Naive thymus-derived CD8-positive, alpha-beta T cell (primary cell): ENCODE results near the gene HOXA6. TPM values are rescaled to one million over a fixed set of nuclear protein-coding genes. Genes with fewer than 3 reads are reported as not detected.

Experiments
- ATAC-seq, 2 donors: fragments of 150-1000 bp; cut with Tn5 transposase in 1 of 2; sonication (Bioruptor Pico), chemical (Tn5 transposase) in 1 of 2; 1 replicate in 1 of 2; 2 replicates in 1 of 2; pipeline ENCODE4 v1.10.0; 2021; ENCODE audit warnings: mild to moderate bottlenecking in 2 of 2, moderate library complexity in 2 of 2
- POLR2A ChIA-PET: fragments of 350-600 bp; sonication (Branson Sonifier 250); formaldehyde crosslinking; loops from one replicate; lab custom pipeline; 2021; ENCODE audit warnings: antibody characterized with exemption; lab: Charles Lee
- DNase-seq, 10 donors: peaks; one replicate each; pipeline versions ENCODE4 v3.0.0 to v3.0.0-alpha.2; 2020 to 2022
- H3K27ac Mint-ChIP-seq, 10 donors: one replicate each; pipeline ENCODE4 v1.8.0; 2020 to 2022; ENCODE audit warnings: mild to moderate bottlenecking in 10 of 10, mixed read lengths in 10 of 10, moderate library complexity in 4 of 10, inconsistent platforms in 1 of 10
- H3K27me3 Mint-ChIP-seq, 5 donors: one replicate each; pipeline ENCODE4 v1.8.0; 2021 to 2022; ENCODE audit warnings: mixed read lengths in 5 of 5
- H3K36me3 Mint-ChIP-seq, 3 donors: one replicate each; pipeline ENCODE4 v1.8.0; 2020 to 2022; ENCODE audit warnings: mixed read lengths in 3 of 3, mild to moderate bottlenecking in 2 of 3, inconsistent platforms in 1 of 3
- H3K4me1 Mint-ChIP-seq, 4 donors: one replicate each; pipeline ENCODE4 v1.8.0; 2021 to 2022; ENCODE audit warnings: mixed read lengths in 4 of 4
- H3K4me3 Mint-ChIP-seq, 10 donors: one replicate each; pipeline ENCODE4 v1.8.0; 2020 to 2022; ENCODE audit warnings: mild to moderate bottlenecking in 10 of 10, mixed read lengths in 10 of 10, moderate library complexity in 6 of 10, inconsistent platforms in 1 of 10
- H3K9me3 Mint-ChIP-seq, 9 donors: one replicate each; pipeline ENCODE4 v1.8.0; 2020 to 2022; ENCODE audit warnings: mixed read lengths in 9 of 9, mild to moderate bottlenecking in 3 of 9, inconsistent platforms in 1 of 9, moderate library complexity in 1 of 9
- polyA plus RNA-seq, 3 donors: library from polyadenylated mRNA; unstranded; fragments of 300-500 nt; fragmentation: Illumina TruSeq; gene quantifications; one replicate each; pipeline ENCODE4 v1.2.3, GENCODE V29; 2021
- total RNA-seq, 8 experiments: library from RNA in 2 of 8; stranded (reverse) in 2 of 8; gene quantifications; one replicate each; pipeline ENCODE4 v1.2.3 and lab custom pipeline; 2021 to 2026

The HOXA6 gene
- total and polyA plus RNA-seq, 5 experiments from 2014 or later, result not detected

DNA sequence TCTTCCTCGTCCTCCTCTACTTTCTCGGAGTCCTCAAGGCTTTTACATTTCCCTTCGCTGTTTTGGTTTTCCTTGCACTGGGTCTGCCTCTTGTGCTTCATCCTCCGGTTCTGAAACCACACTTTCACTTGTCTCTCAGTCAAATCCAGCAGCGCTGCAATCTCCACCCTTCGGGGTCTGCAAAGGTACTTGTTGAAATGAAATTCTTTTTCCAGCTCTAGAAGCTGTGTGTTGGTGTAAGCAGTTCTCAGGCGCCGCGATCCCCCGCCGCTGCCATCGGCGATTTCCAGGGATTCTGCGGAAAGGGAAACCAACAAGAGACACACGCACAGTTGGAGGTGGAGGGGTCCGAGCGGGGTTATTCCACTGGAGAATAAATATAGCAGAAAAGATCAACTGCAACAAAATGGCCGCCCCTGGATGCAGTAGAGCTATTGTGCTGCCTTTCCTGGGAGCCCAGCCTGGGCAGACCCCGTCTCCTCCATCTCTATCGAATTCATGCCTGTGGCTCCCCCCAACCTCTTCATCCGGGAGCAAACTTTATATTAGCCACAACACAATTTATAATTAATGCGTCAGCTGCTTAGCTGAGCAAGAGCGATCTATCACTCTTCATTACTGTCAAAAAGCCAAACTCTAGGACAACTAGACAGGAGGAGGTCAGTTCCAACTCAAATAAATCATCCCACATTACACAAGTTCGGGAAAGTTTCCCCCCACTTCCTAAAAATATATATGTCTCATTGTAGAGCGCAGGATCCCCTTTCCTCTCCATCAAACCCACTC lies 46.2 kb downstream of the HOXA6 start:
- peak overlapping the region in 1 of 10 donors; percentile 62 for H3K27ac Mint-ChIP-seq

DNA sequence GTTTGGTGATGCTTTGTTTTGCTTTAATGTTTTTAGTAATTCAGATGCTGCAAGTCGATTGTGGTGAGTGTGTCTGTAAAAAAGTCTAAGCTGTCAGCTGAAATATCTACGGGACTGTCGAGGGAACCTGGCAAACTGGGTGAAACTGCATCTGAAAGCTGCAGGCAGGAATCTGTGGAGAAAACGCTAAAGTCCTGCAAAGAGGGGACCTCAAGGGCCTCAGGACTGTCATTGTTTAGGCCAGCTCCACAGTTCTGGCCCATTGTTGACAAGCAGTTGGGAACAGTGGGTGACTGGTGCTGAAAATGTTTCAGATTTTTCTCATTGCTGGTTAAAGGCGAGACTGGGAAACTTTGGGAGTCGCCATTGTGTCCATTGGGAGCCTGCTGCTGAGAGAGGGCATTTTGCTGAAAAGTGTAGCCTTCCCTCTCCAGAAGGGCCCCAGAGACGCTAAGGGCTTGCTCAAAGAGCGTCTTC lies 46.8 kb downstream of the HOXA6 start:
- Mint-ChIP-seq H3K9me3 (peaks cover 0 to 4% (median 0%) of the 10 kb centered on the region in 9 donors), H3K27ac (no peak overlapping the region), H3K4me3 (peak overlapping the region in 1 of 10 donors; percentile 17), H3K36me3 (peaks cover 15 to 20% (median 20%) of the 10 kb centered on the region in 3 donors), H3K4me1 (peaks cover 21 to 58% (median 38%) of the 10 kb centered on the region in 4 donors), H3K27me3 (peaks cover 50 to 90% (median 67%) of the 10 kb centered on the region in 5 donors)
- DNase-seq (no peak), ATAC-seq (no peak)
- POLR2A ChIA-PET, result no interaction called here

More for the DNA sequence above, 46.2 kb downstream of the HOXA6 start:
- DNase-seq (no peak), ATAC-seq (no peak)
- Mint-ChIP-seq H3K4me3 (peak overlapping the region in 7 of 10 donors; percentile 1 to 45 (median 37)), H3K4me1 (peaks cover 20 to 57% (median 37%) of the 10 kb centered on the region in 4 donors), H3K9me3 (peaks cover 0 to 4% (median 0%) of the 10 kb centered on the region in 9 donors), H3K27me3 (peaks cover 50 to 93% (median 71%) of the 10 kb centered on the region in 5 donors), H3K36me3 (peaks cover 15 to 20% (median 20%) of the 10 kb centered on the region in 3 donors)
- POLR2A ChIA-PET, result no interaction called here

DNA sequence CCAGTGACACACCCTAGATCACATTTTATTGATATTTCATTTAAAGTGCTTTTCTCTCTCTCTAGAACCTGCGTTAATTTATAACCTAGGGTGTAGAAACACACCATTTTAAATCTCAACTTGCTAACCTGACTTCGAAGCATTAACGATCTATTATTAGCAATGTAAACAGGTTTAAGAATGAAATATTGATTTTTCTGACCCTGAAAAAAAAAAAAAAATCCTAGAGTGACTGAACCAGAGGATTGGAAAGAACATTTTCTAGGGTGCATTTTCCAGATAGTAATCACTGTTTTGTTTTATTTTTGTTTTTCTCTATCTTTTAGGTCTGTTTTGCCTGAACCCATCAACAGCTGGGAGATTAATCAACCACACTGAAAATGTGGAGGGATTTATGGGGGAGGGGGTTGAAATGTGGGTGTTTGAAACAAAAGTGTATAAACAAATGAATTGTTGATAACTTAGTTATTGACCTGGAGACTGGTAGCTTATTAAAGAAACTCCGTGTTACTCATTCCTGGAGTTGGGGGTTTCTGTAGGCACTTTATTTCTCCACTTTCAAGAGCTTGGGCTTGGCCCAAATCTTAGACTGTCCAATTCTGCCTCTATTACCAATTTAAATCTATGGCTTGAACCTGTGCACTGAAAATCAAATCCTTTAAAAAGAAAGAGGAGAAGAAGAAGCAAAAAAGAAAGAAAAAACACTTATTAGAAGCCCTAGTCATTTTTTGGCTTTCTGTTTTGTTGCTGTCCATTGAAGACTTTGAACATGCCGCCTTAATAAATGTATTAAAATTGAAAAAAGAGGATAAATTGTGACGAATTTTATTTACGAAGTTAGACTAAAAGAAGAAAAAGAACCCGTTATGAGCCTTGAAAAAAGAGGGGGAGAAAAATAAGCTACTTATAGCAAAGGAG lies 47.9 kb downstream of the HOXA6 start:
- H3K9me3 Mint-ChIP-seq, result peaks cover 0 to 4% (median 0%) of the 10 kb centered on the region in 9 donors
- H3K4me1 Mint-ChIP-seq, result peaks cover 25 to 69% (median 45%) of the 10 kb centered on the region in 4 donors
- ATAC-seq, result no peak
- H3K27ac Mint-ChIP-seq, result no peak overlapping the region
- POLR2A ChIA-PET, result interaction anchor here (0.6 kb wide), 1 partner anchor 915 kb away, joined by 3 read pairs; no protein-coding TSS in a partner anchor
- H3K4me3 Mint-ChIP-seq, result no peak overlapping the region
- H3K27me3 Mint-ChIP-seq, result peaks cover 54 to 90% (median 66%) of the 10 kb centered on the region in 5 donors
- no peak for DNase-seq
- peaks cover 15 to 23% (median 20%) of the 10 kb centered on the region in 3 donors for H3K36me3 Mint-ChIP-seq

DNA sequence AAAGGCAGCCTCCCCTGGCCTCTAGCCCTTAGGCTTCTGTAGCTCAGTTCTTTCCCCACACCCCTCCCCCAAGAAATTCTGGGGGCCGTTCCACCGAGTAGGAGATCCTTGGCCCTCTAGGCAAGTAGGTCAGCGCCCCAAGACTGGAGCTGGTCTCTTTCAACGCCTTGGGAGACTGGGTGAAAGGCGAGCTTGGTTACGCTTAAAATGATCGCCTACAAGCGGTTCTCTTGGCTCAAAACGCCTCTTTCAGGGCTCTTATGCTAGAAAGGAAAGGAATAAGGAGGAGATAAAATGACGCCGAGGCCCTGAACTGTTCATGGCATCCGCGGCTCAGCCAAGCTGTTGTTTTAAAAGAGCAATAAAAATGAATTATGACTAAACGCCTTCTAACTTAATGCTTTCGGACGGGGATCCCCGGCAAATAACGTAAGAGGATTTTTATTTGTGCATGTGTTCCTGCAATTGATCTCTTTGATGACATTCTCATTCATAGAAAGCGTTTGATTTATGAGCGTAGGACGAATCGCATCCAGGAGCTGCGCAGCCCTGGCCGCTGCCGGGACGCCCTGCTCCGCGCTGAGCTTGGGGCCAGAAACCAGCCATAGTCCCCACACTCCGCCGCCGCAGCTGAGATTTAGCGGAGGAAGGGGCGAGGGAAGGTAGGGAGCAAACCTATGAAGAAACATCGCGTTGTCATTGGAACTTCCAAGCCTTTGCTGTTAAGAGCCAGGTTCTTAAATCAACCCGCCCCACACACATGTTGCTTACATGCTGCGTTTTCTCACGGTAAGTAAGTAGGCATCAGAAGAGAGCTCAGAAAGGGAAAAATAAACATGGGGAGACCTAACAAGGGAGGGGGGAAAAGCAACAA lies 48.8 kb downstream of the HOXA6 start:
- peaks cover 0 to 4% (median 0%) of the 10 kb centered on the region in 9 donors for H3K9me3 Mint-ChIP-seq
- peaks cover 15 to 22% (median 20%) of the 10 kb centered on the region in 3 donors for H3K36me3 Mint-ChIP-seq
- ATAC-seq, result no peak
- peaks cover 54 to 90% (median 66%) of the 10 kb centered on the region in 5 donors for H3K27me3 Mint-ChIP-seq
- DNase-seq, result no peak
- POLR2A ChIA-PET, result interaction anchor here (0.6 kb wide), 1 partner anchor 916 kb away, joined by 3 read pairs; no protein-coding TSS in a partner anchor
- peaks cover 23 to 67% (median 49%) of the 10 kb centered on the region in 4 donors for H3K4me1 Mint-ChIP-seq
- peak overlapping the region in 9 of 10 donors; percentile 7 to 58 (median 32) for H3K4me3 Mint-ChIP-seq
- H3K27ac Mint-ChIP-seq, result peak overlapping the region in 1 of 10 donors; percentile 29

DNA sequence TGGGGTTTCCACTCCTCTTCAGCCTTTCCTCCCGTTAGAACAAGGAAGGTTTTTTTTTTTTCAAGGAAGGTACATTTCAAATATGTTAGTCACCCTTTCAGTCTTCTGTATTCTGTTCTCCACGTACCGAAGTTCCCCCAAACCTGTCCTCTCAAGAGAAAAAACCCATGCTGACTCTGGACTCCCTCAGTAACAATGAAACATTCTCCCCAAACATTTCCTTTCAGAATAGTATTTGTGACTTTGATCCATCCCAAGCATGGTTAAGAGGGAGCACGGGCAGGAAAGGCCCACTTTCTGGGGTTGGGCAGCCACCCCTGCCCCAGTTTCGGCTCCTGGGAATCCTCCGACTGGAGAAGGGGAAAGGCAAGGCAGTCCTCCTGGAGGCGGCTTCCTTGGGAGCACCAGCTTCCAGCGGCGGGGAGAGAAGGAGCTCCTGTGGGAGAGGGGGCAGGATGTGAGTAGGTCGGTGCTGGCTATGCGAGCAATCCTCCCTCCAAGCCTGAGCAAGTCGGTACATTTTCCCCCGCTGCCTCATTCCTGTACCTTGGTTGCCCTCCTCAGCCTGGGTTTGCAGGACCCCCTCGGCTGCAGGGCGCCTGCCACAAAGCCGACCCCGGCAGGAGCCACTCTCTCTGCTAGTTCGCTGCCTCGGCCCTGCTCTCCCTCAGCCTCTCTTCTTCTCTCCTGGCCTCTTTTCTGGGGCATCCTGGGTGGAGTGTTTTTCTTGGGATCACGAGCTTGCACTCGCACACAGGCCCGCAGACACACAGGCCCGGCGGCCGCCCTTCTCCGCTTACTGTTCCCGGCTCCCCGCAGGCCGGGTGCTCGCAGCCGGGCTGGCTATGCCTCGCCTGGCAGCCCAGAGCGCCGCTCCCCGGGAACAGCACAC lies 49.6 kb downstream of the HOXA6 start:
- peaks cover 21 to 60% (median 43%) of the 10 kb centered on the region in 4 donors for H3K4me1 Mint-ChIP-seq
- DNase-seq (no peak), ATAC-seq (no peak)
- peaks cover 0 to 3% (median 0%) of the 10 kb centered on the region in 9 donors for H3K9me3 Mint-ChIP-seq
- peak overlapping the region; percentile 79 to 94 (median 92) for H3K4me3 Mint-ChIP-seq
- H3K27ac Mint-ChIP-seq, result peak overlapping the region in 2 of 10 donors; percentile 29 to 50
- POLR2A ChIA-PET, result no interaction called here
- H3K27me3 Mint-ChIP-seq, result peaks cover 57 to 90% (median 66%) of the 10 kb centered on the region in 5 donors
- peaks cover 15 to 20% (median 20%) of the 10 kb centered on the region in 3 donors for H3K36me3 Mint-ChIP-seq

DNA sequence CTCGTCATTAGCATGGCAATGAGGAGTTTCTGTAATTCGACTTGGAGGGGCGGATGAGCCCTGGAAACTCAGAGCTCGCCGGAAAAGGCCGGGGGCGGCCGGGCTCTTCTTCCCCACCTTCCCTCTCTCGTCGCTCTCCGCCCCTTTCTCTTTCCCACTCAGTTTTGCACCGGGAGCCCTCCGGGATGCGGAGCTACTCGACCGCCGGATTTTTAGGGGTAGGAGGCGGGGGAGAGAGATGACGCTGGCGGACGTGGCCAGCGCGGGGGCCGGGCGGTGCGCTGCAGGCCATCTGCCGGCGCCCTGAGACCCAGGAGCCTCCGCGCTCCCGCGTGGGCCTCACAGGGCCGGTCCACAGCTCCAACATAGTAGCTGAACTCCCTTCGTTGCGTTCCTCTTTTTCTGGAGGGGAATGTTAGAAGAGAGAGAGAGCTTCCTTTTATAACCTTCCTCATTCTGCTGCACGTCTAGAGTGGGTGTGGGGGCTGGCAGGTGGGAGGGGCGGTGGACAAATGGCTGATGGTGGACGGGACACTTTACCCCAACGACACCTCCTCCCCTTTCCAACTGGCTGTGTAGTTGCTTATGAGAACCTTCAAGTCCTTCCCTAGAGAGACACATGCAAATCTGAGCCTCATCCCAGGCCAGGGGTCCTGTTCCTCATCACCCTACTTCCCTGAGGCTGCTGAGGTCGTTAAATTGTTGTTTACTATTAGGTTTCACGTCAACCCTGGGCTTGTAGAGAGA lies 50.6 kb downstream of the HOXA6 start:
- H3K27me3 Mint-ChIP-seq, result peaks cover 58 to 90% (median 66%) of the 10 kb centered on the region in 5 donors
- ATAC-seq (no peak), DNase-seq (no peak)
- peaks cover 0 to 3% (median 0%) of the 10 kb centered on the region in 9 donors for H3K9me3 Mint-ChIP-seq
- H3K4me1 Mint-ChIP-seq, result peaks cover 19 to 57% (median 36%) of the 10 kb centered on the region in 4 donors
- peaks cover 15 to 20% (median 17%) of the 10 kb centered on the region in 3 donors for H3K36me3 Mint-ChIP-seq
- POLR2A ChIA-PET, result interaction anchor here (0.7 to 1.4 kb wide), 2 partner anchors 32 to 33 kb away, joined by 3 read pairs; partner anchors contain the start of gene HOXA4
- H3K4me3 Mint-ChIP-seq, result peak overlapping the region; percentile 79 to 94 (median 92)
- peak overlapping the region in 7 of 10 donors; percentile 26 to 87 (median 71) for H3K27ac Mint-ChIP-seq

DNA sequence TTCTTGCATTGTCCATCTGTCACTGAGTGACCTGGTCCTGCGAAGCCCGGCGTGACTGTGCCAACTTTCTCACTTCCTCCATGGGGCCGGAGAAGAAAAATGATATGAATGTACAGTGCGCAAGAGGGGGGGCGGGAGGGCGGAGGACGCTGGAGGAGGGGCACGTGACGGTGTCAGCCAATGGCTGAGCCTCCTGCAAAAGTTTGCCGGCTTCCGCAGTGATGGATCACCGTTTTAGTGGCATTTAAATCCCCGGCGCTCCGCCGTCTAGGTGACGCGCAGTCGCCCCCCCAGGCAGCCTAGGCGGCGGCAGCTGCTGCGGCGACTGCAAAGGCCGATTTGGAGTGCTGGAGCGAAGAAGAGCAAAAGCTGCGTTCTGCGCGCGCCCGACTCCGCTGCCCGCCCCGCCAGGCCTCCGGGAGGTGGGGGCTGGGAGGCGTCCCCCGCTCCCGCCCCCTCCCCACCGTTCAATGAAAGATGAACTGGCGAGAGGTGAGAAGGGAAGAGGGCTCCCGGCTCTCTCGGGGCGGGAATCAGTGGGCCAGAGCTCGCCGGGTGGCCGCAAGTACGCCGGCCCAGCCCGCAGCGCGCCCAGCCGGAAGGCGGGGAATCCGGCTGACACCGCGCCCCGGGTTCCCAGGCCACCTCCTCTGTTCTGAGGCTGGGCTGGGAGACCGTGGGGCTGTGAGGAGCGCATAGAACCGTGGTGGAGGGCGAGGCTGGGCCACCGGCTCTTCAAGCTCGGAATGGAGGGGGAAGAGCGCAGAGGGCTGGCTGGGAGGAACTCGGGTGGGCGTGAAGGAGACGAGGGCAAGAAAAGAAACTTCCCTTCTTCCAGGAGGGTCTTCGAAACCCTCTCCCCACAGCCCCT lies 51.4 kb downstream of the HOXA6 start, which contains the start of gene HOXA1:
HOXA1 (minus strand) TSS at position 104 of the 871 bp plus-strand sequence; CDS start at position 16, 88 bp downstream.
- DNase-seq, result peak; percentile 58 to 84 (median 66)
- Mint-ChIP-seq H3K27ac (peak within 1 kb of the TSS in 9 of 10 donors; percentile 25 to 87 (median 72)), H3K36me3 (peaks cover 9 to 20% (median 10%) of the 10 kb centered on the region in 3 donors), H3K4me3 (peak within 1 kb of the TSS; percentile 79 to 94 (median 92)), H3K4me1 (peaks cover 19 to 56% (median 33%) of the 10 kb centered on the region in 4 donors), H3K27me3 (peaks cover 58 to 90% (median 65%) of the 10 kb centered on the region in 5 donors), H3K9me3 (peaks cover 0 to 3% (median 0%) of the 10 kb centered on the region in 9 donors)
- POLR2A ChIA-PET, result interaction anchor here (0.7 to 1.4 kb wide), 2 partner anchors 33 to 34 kb away, joined by 3 read pairs; partner anchors contain the start of gene HOXA4
- peak; percentile 89 to 90 for ATAC-seq
